ENCODE results near the gene TTYH2.
A peak's percentile ranks its signal among the peaks of the same experiment; 100 is the strongest.

The TTYH2 gene

DNA sequence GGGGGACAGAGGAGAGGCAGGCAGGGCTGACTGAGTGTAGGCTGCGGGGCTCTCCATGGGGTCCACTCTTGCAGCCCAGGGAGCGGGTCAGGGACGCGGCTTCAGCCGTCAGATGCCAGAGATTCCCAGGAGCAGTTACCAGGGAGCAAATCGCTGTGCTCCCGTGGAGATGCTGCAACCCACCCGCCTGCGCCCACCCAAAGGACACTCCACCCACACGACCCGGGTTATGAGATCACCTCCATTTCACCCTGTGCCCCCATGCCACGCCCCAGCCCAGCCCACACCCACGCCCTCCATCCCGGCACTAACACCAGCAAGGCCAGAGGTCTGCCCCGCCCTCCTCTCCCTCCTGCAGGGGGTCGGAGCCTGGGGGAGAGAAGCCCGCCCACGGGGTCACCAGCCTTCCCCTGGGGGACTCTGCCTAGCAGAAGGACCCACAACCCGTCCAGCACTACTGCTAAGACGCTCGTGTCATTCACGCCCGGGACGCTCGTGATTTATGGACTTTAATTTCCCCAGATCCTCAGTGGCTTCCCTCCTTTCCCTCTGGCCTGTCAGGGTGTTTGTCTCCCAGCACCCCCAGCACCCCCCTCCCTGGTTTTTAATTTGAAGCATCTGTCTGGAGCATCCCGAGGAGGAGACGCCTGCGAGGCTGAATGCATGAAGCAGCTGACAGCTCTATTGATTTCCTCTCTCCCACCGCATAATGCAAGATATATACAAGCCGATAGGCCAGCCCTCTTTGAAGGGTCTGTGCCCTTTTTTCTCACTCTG, 16.6 kb upstream of the TTYH2 start:
- DNase-seq = no peak

DNA sequence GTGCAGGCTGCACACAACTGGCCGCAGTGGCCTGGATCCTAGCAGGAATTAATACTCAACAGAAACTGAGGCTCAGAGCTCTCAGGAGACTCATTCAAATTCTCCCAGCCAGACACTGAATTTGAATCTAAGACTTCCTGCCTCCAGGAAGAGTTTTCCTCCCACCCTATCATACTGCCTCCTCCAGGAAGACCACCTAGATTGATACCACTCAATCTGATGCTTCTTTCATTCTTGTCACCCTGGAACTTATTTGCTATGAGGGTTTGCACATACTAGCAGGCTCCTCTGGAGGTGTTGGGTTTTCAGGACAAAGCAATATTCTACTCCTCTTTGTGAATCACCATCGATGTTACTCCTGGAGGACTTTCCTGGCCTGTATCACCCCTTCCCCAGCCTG, 15.6 kb upstream of the TTYH2 start:
- no peak for DNase-seq

DNA sequence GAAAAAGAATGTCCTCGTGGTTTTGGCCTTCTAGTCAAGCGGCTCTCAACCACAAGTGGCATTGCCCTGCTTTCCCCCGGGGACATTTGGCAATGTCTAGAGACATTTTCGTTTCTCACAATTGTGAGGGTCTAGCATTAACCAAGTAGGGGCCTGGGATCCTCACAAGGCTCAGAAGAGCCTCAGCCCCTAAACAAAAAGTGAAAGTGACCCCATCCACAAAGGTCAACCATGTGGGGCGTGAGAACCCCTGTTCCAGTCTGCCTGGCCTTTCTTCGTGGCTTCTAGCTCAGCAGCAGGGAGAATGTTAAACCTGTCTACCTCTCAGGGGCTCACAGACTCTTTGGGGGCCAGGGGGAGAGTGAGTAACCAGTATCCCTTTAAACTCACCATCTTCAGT, 14.7 kb upstream of the TTYH2 start:
- DNase-seq = no peak

DNA sequence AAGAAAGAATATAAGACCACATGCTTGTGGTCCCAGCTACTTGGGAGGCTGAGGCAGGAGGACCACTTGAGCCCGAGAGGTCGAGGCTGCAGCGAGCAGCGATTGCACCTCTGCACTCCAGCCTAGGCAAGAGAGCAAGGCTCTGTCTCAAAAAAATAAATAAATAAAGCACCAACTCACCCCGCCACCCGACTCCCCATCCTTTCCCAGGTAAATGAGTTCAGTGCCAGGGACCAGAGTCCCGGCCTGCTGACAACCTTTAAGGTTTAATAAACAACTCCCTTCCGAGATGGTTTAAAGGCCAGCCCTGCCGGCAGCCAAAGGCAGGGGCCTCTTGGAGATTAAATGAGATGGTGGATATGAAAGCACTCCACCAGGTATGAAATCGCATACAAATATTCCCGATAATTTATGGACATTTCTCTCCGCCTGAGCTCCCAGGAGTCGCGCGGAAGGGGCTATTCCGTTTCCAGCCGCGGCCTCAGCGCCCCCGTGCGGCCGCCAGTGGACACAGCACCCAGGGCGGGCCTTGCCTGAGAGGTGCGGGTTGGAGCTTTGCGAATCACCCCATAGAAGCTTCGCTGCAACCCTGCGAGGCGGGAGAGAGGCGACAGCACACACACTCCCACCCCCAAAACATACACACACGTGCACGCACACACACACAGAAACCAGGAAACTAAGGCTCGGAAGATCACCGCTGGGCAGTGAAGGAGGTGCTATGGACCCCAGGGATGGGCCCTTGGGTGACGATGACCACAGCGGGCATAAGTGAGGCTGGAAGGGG, 13.9 kb upstream of the TTYH2 start:
- DNase-seq = peak in 9 of 14 donors; percentile 10 to 65 (median 44)

DNA sequence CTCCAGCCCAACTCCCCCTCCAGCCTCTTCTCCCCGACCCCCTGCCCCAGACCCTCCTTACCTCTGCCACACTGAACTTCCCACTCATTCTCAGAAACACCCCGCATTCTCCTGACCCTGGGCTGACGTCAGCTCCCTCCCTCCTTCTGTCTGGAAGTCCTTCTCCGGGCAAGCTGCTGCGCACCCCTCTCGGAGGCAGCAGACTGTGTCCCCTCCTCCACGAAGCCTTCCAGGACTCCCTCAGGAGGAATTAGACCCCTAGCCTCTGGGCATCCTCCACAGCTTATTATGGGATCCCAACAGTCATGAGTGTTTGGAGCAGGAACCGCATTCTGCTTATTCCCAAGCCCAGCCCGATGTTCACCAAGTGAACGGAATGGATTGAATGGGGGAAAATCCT, 13.3 kb upstream of the TTYH2 start:
- DNase-seq = no peak

DNA sequence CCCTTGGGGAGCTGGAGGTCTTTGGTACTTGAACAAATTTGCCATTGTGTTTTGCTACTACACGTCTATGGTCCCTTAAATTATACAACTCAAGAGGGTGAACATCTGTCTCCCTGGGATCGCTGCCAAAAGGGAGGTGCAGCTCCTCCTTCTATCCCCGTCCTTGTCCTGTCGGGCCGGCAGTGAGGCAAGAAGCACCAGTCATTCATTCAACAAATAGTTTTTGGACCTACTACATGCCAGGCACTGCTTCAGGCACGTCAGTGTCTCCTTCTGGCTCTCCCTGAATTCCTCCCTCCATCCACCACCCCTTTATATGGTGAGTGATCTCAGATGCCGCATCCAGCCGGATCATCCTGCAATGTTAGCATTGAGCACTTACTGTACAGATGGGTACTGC, 12.1 kb upstream of the TTYH2 start:
- DNase-seq = no peak

DNA sequence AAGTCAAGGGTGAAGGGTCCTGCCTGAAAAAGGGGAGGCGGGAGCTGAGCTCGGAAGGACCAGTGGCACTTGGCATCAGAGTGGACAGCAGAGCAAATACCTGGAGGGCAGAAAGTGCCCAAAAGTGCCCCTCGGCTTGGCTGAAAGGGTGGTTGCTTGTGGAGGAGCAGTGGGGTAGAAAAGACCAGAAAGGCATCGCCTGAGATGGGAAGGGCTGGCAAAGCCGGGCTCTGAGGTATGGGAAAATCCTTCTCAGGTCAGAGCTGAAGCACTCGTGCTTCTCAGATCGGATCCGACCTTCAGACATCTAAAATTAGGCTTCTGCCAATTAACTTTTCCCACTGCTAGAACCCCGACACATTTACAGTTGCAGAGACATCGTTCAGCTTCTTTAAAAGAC, 11.4 kb upstream of the TTYH2 start:
- no peak for DNase-seq

DNA sequence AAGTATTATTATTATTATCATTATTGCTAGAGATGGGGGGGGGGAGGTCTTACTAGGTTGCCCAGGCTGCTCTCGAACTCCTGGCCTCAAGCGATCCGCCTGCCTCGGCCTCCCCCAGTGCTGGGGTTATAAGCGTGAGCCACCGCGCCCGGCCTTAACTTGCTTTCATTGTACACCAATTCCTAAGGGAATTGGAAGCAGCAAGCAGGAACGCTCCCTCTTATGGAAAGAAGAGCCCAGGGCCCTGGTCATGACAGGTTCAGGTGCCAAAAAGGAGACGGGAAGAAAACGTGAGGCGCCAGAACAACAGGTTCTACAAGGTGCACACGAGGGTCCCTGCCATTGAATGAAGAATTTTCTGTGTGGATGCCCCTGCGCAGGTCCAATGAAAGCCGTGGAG, 10.4 kb upstream of the TTYH2 start:
- DNase-seq = no peak

DNA sequence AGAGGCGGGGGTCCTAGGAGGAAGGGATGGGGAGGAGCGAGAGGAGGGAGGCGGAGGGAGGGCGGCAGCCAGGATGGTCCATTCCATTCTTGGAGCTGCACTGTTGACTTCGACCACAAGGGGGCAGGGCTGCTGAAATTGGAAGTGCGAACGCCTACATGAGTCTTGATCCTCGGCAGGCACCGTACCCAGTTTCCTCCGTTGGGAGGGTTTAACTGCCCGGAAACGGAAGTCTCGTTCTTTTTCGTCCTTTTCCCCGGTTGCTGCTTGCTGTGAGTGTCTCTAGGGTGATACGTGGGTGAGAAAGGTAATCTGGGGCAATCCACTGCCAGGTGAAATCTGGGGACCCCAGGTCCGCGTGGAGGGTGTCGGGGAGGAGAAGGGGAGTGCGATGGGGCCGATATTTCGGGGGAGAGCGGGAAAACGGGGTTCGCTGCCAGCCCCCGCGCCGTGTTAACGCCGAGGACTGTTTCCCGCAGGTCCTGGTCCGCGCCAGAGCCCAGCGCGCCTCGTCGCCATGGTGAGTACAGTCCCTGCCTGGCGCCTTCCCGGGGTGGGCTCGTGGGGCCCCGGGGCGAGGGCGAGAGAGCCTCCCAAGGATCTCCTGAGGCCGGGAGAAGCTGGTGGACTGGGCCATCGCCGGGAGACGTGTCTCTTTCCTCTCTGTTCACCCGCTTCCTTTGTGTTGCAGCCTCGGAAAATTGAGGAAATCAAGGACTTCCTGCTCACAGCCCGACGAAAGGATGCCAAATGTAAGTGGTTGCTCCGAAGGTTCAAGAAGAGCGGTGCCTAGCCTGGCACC, 9.7 kb upstream of the TTYH2 start, which contains the start of gene RPL38:
Gene RPL38, plus strand, starts transcription at position 240 of the 802 bp plus-strand sequence. Its CDS starts 278 bp downstream, at position 518.
- DNase-seq = peak; percentile 59 to 95 (median 93)

DNA sequence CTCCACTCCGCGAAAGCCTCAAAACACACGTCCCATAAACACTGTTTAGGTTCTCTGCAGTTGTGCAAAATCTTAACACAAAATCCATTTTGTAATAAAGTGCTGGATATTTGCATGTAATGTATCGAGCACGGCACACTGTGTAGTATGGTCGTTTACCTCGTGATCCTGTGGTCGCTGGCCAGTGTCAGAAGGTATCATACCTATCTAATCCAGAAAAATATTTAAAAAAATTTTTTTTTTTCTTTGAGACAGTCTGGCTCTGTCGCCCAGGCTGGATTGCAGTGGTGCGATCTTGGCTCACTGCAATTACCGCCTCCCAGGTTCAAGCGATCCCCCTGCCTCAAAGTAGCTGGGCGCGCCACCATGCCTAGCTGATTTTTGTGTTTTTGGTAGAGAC, 8.9 kb upstream of the TTYH2 start:
- DNase-seq = no peak

DNA sequence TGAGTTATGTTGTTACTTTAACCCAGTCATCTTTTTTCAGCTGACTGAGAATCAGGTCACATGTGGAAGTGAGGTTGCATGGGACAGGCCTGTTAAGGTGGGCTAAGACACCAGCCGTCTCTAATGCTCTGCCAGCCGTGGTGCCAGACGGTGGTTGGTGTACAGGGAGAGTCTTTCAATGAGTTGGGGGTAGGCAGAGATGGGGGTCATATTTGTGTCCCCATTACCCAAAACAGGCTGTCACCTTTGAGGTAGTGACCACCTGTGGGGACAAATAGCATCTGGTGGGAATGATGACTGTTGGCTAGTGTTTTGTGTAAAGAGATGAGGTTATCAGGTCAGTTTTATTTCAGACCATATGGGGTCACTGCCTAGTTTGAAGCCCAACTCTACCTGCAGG, 8.1 kb upstream of the TTYH2 start:
- DNase-seq = no peak

DNA sequence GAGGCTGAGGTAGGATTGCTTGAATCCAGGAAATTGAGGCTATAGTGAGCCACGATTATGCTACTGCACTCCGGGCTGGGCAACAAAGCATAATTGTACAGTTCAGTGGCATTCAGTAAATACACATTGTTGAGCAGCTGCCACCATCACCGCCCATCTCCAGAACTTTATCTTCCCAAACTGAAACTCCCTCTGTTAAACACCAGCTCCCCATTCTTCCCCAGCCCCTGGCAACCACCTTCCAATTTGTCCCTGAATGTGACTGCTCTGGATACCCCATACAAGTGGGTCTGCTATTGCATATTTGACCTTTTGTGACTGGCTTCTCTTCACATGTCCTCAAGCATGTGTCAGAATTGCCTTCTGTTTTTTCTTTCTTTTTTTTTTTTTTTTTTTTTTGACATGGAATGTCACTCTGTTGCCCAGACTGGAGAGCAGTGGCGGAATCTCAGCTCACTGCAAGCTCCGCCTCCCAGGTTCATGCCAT, 7.0 kb upstream of the TTYH2 start:
- DNase-seq = no peak

DNA sequence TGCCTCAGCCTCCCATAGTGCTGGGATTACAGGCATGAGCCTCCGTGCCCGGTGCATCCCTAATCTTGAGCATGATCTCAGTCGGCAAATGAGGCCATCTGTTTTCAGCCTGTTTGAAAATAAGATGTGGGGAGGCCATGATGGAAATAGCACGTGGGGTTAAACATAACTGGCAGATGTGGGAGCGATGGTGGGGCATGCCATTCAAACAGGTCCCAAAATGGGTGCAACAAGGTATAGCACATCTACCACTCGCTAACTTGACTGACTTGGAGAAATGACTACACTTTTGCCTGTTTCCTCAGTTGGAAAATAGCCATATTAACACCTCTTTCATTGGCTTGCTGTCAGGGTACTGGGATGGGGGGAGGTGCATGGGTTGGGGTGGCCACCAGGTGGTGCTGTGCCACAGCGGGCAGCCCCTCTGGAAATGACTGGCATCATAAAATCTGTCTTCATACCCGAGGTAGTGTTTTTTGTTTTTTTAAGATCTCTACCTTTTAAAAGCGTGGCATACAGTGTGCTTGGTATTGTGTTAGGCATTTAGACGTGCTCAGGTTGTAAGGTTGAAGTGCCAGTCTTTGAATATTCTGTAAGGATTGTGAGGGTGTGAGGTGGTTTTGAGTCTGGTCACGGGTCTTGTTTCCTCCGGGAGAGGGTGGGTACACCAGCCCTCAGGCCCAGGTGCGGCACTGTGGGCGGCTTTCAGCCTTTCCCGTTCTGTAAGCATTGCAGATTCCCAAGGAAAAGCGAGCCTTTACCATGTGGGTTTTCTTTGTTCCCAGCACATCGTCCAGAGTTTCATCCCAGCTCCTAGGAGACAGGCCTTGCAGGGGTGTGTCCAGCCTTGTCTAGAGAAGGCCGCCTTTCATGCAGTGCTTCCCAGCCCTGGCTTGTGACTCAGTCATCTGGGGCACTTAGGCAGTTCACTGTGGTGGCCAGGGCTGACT, 2.9 kb upstream of the TTYH2 start:
- peak in 12 of 14 donors; percentile 41 to 86 (median 75) for DNase-seq

DNA sequence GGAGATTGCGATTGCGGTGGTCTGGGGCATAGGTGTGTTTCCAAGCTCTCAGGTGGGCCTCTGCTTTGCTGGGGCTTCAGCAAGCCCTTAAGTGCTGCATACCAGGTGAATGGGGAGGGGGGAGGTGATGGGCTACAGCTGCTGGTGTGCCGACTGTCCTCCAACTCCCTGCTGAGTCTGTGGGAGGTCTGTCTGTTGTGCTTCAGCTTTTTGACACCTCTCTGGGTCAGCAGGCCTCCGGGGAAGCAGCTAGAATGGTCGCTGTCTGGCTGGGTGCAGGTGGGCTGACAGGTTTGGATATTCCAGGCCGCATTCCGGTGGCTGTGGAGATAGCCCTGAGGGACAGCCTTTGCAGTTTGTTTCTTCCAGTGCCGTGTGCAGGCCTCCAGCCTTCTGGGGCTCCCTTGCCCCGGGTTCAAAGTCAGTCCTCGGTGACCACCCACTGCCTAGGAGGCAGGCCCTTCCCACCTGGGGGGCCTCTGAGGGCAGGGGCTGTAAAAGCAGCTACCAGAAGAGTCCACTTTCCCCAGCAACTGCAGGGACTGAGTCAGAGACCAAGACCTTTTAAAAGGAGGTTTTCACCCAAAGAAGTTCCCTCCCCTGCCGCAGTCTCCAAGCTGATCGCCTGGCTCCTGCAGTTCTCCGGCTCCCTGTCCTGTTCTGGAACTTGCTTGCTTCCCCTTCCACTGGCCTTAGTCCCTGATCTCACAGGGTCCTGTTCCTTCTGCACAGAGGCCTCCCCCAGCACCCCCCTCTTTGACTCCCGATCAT, 2.0 kb upstream of the TTYH2 start:
- peak in 5 of 14 donors; percentile 49 to 76 (median 67) for DNase-seq

DNA sequence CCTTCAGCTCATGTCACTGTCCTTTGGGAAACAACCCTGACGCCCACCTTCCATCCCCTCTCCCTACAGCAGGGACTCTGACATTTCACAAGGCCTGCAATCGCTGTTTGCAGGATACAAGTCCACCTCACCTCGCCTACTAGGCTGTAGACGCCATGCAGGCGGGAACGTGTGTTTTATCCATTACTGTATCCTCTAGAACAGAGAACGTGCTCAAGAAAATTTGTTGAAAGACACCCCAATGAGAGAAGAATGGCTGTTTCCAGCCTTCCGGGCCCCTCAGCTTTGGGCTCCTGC, 1.5 kb upstream of the TTYH2 start:
- DNase-seq = peak in 5 of 14 donors; percentile 44 to 76 (median 70)

DNA sequence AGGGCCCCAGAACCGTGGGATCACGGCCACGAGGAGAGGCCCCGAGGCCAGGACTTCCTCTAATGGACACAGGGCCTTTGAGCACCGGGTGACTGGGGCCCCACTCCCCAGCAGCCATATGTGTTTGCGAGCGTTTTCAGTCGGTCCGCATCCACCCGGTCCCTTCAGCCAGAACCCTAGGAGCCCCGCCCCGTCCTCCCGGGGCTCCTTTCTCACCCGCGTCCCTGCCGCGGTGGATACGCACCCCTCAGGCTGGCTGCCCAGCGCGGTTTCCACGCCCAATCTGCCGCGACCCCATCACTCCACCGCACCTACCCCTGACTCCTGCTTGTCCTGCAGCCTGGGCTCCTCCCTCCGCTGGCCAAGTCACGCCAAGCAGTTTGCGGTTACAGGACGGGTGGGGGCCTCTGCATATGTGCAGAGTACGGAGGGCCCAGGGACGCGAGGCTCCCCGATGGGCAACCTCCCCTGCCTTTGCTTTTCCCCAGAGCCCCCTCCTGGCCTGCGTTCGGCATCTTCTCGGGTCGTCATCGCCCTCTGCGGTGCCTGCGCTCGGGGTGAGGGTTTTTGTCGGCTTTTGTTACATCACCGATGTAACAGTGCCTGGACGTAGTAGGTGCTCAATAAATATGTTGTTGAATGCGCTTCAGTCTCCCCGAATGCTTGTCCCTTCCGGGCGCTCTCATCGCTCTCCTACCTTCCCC, 1.0 kb upstream of the TTYH2 start:
- peak in 9 of 14 donors; percentile 44 to 76 (median 63) for DNase-seq

DNA sequence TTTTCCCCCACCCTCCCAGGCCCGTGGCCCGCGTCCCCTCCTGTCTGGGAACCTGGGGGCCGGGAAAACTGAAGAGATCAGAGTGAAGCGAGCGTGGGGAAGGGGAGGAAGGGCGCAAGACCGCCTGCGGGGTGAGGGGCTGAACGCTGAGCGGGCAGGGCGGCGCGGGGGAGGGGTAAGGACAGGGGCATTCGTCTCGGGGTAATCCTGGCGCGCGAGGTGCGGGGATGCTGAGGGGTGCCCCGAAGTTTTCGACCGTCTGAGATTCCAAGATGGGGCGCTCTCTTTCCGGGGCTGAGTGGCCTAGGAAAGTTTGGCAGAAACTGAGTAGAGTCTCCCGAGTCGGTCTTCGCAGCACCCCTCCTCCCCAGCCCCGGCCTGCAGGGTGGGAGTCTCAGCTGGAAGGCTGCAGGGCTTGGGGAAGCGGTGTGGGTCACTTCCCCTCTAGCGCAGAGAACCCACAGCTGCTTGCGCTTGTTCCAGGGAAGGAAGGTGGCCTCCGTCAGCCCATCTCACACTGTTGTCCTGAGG, 555 bp downstream of the TTYH2 start:
- peak in 9 of 14 donors; percentile 33 to 78 (median 58) for DNase-seq

DNA sequence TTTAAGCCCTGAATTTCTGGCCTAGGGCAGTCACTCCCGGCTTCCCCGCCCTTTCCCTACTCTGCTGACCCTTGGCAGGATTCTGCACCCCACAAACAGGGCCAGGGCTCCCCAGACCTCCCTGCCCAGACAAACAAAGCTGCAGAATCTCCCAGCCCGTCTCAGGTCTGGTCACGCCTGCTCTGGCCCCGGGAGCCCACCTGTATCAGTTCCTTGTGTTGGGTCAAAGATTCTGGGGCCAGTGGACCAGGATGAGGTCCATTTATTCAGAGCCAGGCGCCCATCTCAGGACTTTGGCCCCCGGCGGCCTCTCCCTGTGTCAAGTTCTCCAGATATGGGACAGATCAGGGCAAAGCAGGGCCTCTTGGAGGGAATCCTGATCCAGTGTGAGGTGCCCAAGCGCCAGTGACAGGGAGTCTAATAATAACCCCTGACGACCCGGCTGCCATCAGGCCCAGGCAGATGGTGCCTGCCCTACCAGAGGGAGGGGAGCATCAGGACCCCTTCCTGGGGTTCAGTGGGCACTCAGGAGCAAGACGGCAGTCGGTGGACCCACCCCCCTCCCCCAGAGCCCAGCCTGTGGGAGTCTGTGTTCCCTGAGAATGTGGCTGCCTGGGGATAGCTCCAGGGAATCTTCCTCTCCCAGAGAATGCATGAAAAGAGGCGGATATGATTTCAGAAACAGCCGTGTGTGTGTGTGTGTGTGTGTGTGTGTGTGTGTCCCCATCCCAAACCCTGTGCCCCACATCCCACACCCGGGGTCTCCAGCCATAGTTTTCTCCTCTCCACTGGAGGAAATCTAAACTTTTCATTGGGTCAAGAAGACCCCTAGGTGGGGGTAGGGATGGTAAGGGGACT, 1.3 kb downstream of the TTYH2 start:
- DNase-seq = peak in 5 of 14 donors; percentile 38 to 62 (median 44)

DNA sequence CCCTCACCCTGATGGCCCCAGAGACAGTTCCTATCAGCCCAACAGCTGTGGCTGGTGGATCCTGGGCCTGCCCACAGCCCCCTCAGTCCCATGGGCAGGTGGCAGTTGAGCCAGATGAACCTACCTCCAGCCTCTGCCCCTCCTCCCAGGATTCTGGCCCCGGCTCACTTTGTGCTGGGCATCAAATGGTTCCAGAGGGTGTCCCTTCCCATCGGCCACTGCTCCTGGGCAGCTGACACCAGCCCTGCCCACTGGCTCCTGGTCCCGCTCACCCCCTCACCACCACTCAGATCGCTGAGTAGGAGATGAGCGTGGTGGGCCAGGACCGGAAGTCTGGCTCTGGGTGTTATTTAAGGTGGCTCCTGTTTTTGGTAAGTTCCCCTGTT, 2.0 kb downstream of the TTYH2 start:
- DNase-seq = peak in 12 of 14 donors; percentile 23 to 86 (median 63)

Measured in C1 segment of cervical spinal cord (tissue), 14 donors.